GM19099 (cell line): ENCODE results near the gene MARS2.

ENCODE experiments used
- POLR2A ChIP-seq: IDR thresholded peaks from 3 replicates; pipeline ENCODE4 v1.6.1; 2011; ENCODE audit warnings: low read depth; ENCODE audit not compliant: insufficient read length; ENCODE audit errors: extremely low read depth

MARS2 gene

DNA sequence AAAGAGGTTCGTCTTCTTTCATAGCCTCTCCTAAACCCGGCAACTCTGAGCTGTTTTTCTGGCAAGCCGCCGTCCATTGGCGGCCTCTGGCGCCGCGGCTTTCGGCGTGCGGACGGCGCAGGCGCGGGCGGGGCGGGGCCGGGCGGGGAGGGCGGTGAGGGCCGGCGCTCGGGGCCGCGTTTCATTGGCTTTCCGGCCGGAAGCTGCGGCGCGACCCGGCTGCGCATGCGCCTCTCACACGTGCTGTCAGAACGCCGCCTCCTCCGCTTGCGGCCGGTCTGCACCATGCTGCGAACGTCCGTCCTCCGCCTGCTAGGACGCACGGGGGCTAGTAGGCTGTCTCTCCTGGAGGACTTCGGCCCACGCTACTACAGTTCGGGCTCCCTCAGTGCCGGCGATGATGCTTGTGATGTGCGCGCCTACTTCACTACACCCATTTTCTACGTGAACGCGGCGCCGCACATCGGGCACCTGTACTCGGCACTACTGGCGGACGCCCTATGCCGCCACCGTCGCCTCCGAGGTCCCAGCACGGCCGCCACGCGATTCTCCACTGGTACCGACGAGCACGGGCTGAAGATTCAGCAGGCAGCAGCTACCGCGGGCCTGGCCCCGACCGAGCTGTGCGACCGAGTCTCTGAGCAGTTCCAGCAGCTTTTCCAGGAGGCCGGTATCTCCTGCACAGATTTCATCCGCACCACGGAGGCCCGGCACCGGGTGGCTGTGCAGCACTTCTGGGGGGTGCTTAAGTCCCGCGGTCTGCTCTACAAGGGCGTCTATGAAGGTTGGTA lies at the start of gene MARS2:
TSS of gene MARS2 (plus strand) at position 249 of the 791 bp plus-strand sequence. CDS start at position 286, 37 bp downstream.
- TF ChIP-seq POLR2A = peak; percentile 95

DNA sequence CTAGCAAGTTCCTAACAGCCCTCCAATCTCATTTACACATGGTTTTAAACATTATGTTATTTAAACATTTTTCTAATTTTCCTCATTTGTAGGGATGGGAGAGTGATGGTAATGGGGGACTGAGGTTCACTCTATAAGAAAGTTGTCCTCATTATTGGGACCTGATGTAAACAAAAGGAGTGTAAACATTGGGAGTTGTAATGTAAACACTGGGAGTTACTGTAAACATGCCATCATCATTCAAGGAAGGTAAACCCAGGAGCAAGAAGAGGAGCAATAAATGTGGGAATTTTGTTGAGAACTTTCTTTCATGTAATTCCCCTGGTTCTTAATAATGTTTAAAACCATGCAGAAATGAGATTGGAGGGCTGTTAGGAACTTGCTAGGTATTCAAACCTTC lies 47.6 kb upstream of the MARS2 start:
- no peak for TF ChIP-seq POLR2A

DNA sequence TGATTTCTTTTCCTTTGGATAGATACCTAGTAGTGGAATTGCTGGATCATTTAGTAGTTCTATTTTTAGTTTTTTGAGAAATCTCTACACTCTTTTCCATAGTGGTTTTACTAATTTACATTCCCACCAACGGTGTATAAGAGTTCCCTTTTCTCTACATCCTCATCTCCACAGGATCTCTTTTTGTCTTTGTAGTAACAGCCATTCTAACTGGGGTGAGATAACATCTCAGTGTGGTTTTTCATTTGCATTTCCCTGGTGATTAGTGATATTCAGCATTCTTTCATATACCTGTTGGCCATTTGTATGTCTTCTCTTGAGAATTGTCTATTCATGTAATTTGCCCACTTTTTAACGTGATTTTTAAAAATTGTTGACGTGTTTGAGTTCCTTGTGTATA lies 43.5 kb upstream of the MARS2 start:
- TF ChIP-seq POLR2A = no peak

DNA sequence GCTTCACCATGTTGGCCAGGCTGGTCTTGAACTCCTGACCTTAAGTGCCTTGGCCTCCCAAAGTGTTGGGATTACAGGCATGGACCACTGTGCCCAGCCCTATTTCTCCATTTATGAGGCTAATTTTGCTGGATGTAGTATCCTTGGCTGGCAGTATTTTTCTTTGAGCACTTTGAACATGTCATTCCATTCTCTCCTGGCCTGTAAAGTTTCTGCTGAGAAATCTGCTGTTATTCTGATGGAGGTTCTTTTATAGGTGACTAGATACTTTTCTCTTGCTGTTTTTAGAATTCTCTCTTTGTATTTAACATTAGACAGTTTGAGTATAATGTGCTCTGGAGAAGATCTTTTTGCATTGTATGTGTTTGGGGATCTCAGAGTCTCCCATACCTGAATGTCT lies 38.9 kb upstream of the MARS2 start:
- no peak for TF ChIP-seq POLR2A

GRCh38 chr2:197668296-197668695 lies 36.9 kb upstream of the MARS2 start:
- no peak for TF ChIP-seq POLR2A

- TF ChIP-seq POLR2A = no peak
These were observed 36.1 kb upstream of the MARS2 start for GRCh38 chr2:197669077-197669476.

DNA sequence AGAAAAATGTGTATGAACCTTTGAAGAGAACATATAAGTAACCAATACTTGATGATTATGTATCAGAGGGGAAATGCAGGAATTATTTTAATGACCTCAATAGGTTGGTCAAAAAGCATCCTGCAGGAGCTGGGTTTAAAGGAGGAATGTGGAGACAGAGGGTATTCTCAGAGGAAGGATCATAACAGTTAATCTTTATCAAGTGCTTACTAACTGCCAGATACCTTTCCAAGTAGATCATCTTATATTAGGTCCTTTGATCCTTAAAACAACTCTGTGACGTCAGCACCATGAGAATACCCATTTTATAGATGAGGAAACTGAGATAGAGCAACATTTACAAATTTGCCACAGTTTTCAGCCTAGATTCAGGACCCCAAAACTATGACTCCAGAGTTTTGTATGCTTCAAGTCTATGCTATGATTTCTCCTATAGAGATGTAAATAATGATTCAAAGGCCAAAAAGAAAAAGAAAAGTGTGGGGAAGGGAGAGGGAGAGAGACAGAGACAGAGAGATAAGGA lies 32.7 kb upstream of the MARS2 start:
- no peak for TF ChIP-seq POLR2A

GRCh38 chr2:197673106-197673505 lies 32.1 kb upstream of the MARS2 start:
- TF ChIP-seq POLR2A = no peak

DNA sequence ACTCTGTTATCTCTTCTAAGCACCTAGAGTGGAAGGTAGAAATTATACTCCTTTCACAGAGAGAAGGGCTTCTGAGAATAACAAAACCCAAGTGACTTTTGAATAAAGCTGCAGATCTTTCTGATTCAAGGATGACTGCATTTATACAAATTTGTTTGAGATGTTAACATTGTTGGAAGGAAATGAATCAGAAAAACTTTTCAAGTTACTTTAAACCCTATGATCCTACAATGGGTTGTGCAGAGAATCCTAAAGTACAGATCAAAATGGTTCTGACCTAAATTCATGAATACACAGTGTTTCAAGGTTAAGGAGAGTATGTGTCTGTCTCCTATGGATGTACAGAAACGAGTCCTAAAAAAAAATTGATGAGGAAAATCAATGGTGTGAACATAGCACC lies 31.6 kb upstream of the MARS2 start:
- TF ChIP-seq POLR2A = no peak

- no peak for TF ChIP-seq POLR2A
These were observed 31.1 kb upstream of the MARS2 start for GRCh38 chr2:197674060-197674459.

DNA sequence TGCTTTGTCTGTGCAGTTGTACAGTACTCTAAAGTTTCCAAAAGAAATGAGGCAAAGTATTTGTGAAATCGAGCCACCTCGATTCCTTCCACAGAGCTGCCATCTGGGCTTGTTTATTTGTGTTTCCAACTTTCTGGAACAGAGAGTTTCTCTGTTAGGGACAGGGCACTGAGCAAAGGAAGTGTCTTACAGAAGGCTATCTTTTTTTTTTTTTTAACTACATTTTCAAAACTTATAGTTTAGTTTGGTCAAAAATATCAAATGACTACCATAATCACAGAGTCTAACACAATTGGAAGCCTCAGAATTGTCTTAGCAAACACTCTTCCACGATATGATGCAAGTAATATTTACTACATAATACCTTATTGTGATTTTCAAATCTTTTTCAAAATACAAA lies 30.6 kb upstream of the MARS2 start:
- TF ChIP-seq POLR2A = no peak

DNA sequence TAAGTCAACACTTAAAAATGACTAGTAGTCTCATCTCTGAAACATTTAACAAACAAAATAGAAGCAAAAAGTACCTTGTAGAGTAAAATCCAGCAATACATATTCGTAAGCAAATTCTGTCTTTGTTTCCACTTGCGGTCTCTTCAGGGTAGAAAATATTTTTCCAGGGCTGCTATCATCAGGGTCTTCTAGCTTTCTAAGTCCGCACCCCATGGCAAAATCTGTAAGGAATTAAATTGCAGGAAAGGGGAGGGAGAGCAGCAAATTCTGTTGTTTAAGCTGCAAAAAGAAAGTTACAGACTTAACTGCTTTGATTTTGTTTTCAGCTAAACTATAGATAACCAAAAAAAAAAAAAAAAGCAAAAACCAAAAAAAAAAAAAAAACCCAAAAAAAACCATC lies 29.9 kb upstream of the MARS2 start, which contains the start of gene RFTN2:
TSS of gene RFTN2 (minus strand) at position 342 of the 400 bp plus-strand sequence. CDS start at position 213, 129 bp downstream.
- TF ChIP-seq POLR2A = no peak

DNA sequence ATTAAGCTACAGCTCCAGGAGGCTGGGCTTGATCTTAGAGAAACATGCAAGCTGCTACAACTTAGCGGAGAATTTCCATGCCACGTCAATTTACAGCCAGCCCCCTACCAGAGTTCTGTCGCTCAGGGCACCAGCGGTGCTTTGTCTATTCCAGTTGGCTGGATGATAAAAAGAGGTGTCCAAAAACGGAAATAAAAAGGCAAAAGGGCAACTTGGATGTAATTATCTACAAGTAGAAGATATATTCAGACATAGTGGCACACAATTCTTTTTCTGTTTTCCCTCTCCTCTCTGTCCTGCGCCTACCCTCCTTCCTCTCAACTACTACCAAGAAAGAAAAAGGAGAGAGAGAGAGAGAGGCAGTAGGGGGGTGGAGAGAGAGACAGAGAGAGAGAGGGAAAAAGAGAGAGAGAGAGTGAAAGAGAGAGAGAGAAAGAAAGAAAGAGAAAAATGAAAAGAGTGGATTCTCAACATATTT lies 29.4 kb upstream of the MARS2 start:
- TF ChIP-seq POLR2A = no peak

GRCh38 chr2:197677056-197677455 lies 28.1 kb upstream of the MARS2 start:
- no peak for TF ChIP-seq POLR2A

DNA sequence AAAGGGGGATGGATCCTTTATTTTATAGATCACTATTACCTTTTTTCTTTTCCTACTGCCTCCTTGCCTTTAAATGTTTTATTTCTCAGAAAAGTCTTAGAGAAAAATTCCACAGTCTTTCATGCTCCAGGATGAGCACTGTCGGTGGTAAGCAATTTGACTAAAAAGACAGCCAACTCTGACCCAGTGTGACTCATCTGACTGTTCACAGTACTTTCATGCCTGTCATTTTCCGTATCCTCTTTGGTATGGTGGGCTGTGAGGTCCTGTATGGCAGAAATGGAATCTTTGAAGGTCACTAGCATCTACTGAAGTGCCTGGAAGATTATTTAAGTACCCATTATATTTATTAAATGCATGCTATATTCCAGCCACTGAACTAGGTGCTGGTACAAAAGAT lies 27.7 kb upstream of the MARS2 start:
- no peak for TF ChIP-seq POLR2A

DNA sequence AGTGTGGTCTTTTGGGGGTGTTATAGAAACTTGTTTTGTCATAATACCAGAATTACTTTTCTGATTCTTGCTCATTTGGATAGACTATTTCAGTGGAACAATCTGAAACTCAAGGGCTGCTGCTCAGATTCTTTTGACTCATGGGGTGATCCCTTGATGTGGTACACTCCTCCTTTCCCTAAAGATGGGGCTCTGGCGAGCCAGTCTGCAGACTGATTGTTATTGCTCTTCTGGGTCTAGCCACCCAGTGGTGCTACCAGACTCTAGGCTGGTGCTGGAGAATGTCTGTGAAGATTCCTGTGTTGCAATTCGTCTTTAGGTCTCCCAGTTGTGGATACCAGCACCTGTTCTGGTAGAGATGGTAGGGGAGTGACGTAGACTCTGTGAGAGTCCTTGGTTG lies 4.2 kb upstream of the MARS2 start:
- no peak for TF ChIP-seq POLR2A
